ENCODE data around the gene MOK.
A peak's percentile ranks its signal among the peaks of the same experiment; 100 is the strongest.

The MOK gene

GRCh38 chr14:102218688-102219087 is 86.3 kb downstream of the MOK start:
- DNase-seq (ENCODE audit: low read depth) = no peak
- no peak for TF ChIP-seq CTCF (IDR thresholded peaks at IDR 0.05; ENCODE audit: insufficient read depth, low read depth, low read length, missing control alignments)
- H3K4me3 ChIP-seq (ENCODE audit: low read length) = no peak overlapping the region

- no peak for TF ChIP-seq CTCF (IDR thresholded peaks at IDR 0.05; ENCODE audit: insufficient read depth, low read depth, low read length, missing control alignments)
- no peak overlapping the region for H3K4me3 ChIP-seq (ENCODE audit: low read length)
- no peak for DNase-seq (ENCODE audit: low read depth)
Measured at GRCh38 chr14:102217987-102218421, 87.0 kb downstream of the MOK start.

- no peak for TF ChIP-seq CTCF (IDR thresholded peaks at IDR 0.05; ENCODE audit: insufficient read depth, low read depth, low read length, missing control alignments)
- DNase-seq (ENCODE audit: low read depth) = no peak
- no peak overlapping the region for H3K4me3 ChIP-seq (ENCODE audit: low read length)
Measured at GRCh38 chr14:102217399-102217798, 87.6 kb downstream of the MOK start.

GRCh38 chr14:102215576-102216250 is 89.3 kb downstream of the MOK start:
- DNase-seq (ENCODE audit: low read depth) = peak; percentile 11
- no peak for TF ChIP-seq CTCF (IDR thresholded peaks at IDR 0.05; ENCODE audit: insufficient read depth, low read depth, low read length, missing control alignments)
- no peak overlapping the region for H3K4me3 ChIP-seq (ENCODE audit: low read length)

- peak; percentile 13 for DNase-seq (ENCODE audit: low read depth)
- TF ChIP-seq CTCF (IDR thresholded peaks at IDR 0.05; ENCODE audit: insufficient read depth, low read depth, low read length, missing control alignments) = no peak
- H3K4me3 ChIP-seq (ENCODE audit: low read length) = no peak overlapping the region
Measured at GRCh38 chr14:102215071-102215470, 89.9 kb downstream of the MOK start.

GRCh38 chr14:102213984-102214658 is 90.8 kb downstream of the MOK start:
- H3K4me3 ChIP-seq (ENCODE audit: low read length) = no peak overlapping the region
- DNase-seq (ENCODE audit: low read depth) = peak; percentile 9
- peak; percentile 22 for TF ChIP-seq CTCF (IDR thresholded peaks at IDR 0.05; ENCODE audit: insufficient read depth, low read depth, low read length, missing control alignments)
